Heart left ventricle (tissue), 16 donors: Measurements from ENCODE around the gene NRARP. TPM values are rescaled to one million over a fixed set of nuclear protein-coding genes. Genes with fewer than 3 reads are reported as not detected.

Experiments
- ATAC-seq, 4 donors: fragments of 200-7000 bp; cut with Tn5 transposase; one replicate each; pipeline ENCODE4 v1.9.1; 2020 to 2022; ENCODE audit warnings: moderate library complexity in 4 of 4, mild to moderate bottlenecking in 3 of 4, moderate number of reproducible peaks in 1 of 4
- DNase-seq, 5 donors: peaks; one replicate each; pipeline ENCODE4 v3.0.0-alpha.2; 2020
- H3K27ac ChIP-seq, 12 donors: fragments of 200-600 bp; sonication (generic) in 4 of 12; one replicate each; pipeline versions ENCODE4 v1.5.0 to v1.8.0; 2016 to 2022; ENCODE audit warnings: mild to moderate bottlenecking in 2 of 12
- H3K27me3 ChIP-seq, 9 donors: fragments of 200-600 bp; sonication (generic) in 2 of 9; one replicate each; pipeline versions ENCODE4 v1.5.1 to v1.8.0; 2016 to 2022; ENCODE audit warnings: mild to moderate bottlenecking in 3 of 9
- H3K36me3 ChIP-seq, 9 donors: fragments of 200-600 bp; sonication (generic) in 2 of 9; one replicate each; pipeline versions ENCODE4 v1.5.0 to v1.8.0; 2018 to 2022; ENCODE audit warnings: mild to moderate bottlenecking in 2 of 9
- H3K4me1 ChIP-seq, 12 donors: fragments of 200-600 bp; sonication (generic) in 4 of 12; one replicate each; pipeline versions ENCODE4 v1.5.0 to v1.8.0; 2016 to 2022; ENCODE audit warnings: mild to moderate bottlenecking in 3 of 12
- H3K4me3 ChIP-seq, 12 donors: fragments of 200-600 bp; sonication (generic) in 4 of 12; one replicate each; pipeline versions ENCODE4 v1.5.0 to v1.8.0; 2017 to 2022; ENCODE audit warnings: mild to moderate bottlenecking in 9 of 12, moderate library complexity in 4 of 12
- H3K9me3 ChIP-seq, 12 donors: fragments of 200-600 bp; sonication (generic) in 4 of 12; one replicate each; pipeline versions ENCODE4 v1.5.0 to v1.8.0; 2016 to 2022; ENCODE audit warnings: mild to moderate bottlenecking in 1 of 12
- CTCF ChIP-seq, 12 donors: fragments of 200-600 bp; sonication (generic) in 4 of 12; IDR thresholded peaks; one replicate each; pipeline versions ENCODE4 v1.5.0 to v1.8.0; 2018 to 2022; ENCODE audit warnings: antibody characterized with exemption in 12 of 12, mild to moderate bottlenecking in 5 of 12
- POLR2A ChIP-seq, 2 donors: fragments of 450-650 bp; IDR thresholded peaks; one replicate each; pipeline ENCODE4 v1.6.1; 2017; ENCODE audit warnings: antibody characterized with exemption in 2 of 2, mild to moderate bottlenecking in 2 of 2, moderate library complexity in 2 of 2
- WGBS, 4 donors: extraction: QIAGEN DNeasy Blood & Tissue Kit in 2 of 4; methylation state at CpG; one replicate each; pipeline versions ENCODE4 v1.1.5 to v1.1.7; 2013 to 2018; 5-methylcytosine and 5-hydroxymethylcytosine counted together
- intact Hi-C, 10 donors: fragments of 100-400 bp; cut with DNase I; formaldehyde crosslinking; loops; one replicate each; pipeline versions ENCODE4 v1.11.1 to v1.14.2; 2022
- polyA plus RNA-seq, 2 donors: library from polyadenylated mRNA; stranded (reverse); fragments of 200-250 nt; gene quantifications; one replicate each; pipeline ENCODE4 v1.2.3, GENCODE V29; 2013
- total RNA-seq, 9 donors: library from RNA; depleted of rRNA in 2 of 9; stranded (reverse); fragments of >200 nt in 2 of 9; fragmentation: NEBNext Ultra II Directional in 3 of 9; extraction: Animal tissue kit (Norgen Biotek cat#: 25700) in 3 of 9; gene quantifications; one replicate each; pipeline versions ENCODE4 v1.1.0 to v1.2.4, GENCODE V29; 2016 to 2023
- donor health status: ischemic (EF 13 %, LVEDD 7.1; RV severe dilation, severe dysfunction).
- donor health status: healthy with polysubstance abuse.
- donor health status: DM: no; HTN: yes; CAD: no.
- donor health status: DM: no; HTN: no; CAD: no.
- donor health status: ischemic (EF 25% LVEDD 6.9; RV normal size, moderate dysfunction).
- donor health status: ischemic (EF 25% LVEDD 5.7; RV mildly dilated, moderate dysfunction).
- donor health status: healthy.
- donor health status: DM: yes; HTN: yes; CAD: no.
- donor health status: ischemic (EF 35%, LVEDD 5.7; RV mildly dilated, moderate dysfunction).
- donor health status: nonischemic (EF 11% LVEDD 7.7; RV severe dilation, severe dysfunction).
- donor health status: DM: yes; HTN: yes; CAD: no.
- donor health status: PGD.
- donor health status: ischemic (EF 29% LVEDD 5.4; RV normal size, mild dysfunction).
- donor health status: nonischemic (EF 23%, LVEDD 6.1; RV moderate dilation, normal function).

NRARP gene
- total and polyA plus RNA-seq, 11 donors = 1.6 to 15.8 (median 9.3) TPM

GRCh38 chr9:137280474-137281344 is 21.4 kb downstream of the NRARP start:
- Histone ChIP-seq H3K27ac (peak overlapping the region in 1 of 12 donors; percentile 24), H3K36me3 (peaks cover 0 to 20% (median 17%) of the 10 kb centered on the region in 9 donors), H3K4me3 (peak overlapping the region in 5 of 12 donors; percentile 4 to 26 (median 24)), H3K9me3 (peaks cover 0 to 8% (median 0%) of the 10 kb centered on the region in 12 donors), H3K27me3 (no peaks in the 10 kb centered on the region), H3K4me1 (peaks cover 6 to 66% (median 32%) of the 10 kb centered on the region in 12 donors)
- intact Hi-C loops = loop anchor here in 3 of 10 donors (5.0 to 10.0 kb wide), 2 partner anchors 127 to 244 kb away; no protein-coding TSS in a partner anchor
- WGBS, 4 donors = 44 to 70% (median 52%) methylated on average over 70 to 85 of the region's 85 CpGs
- ATAC-seq (no peak), DNase-seq (peak; percentile 23 to 72 (median 44))
- TF ChIP-seq CTCF (IDR thresholded peaks at IDR 0.05) = peak in 11 of 12 donors; percentile 21 to 64 (median 41)
- no peak for TF ChIP-seq POLR2A (IDR thresholded peaks at IDR 0.05)

- TF ChIP-seq POLR2A (IDR thresholded peaks at IDR 0.05) = no peak
- no peak for TF ChIP-seq CTCF (IDR thresholded peaks at IDR 0.05)
- peak in 3 of 5 donors; percentile 16 to 33 (median 29) for DNase-seq
- Histone ChIP-seq H3K9me3 (peaks cover 0 to under 1% (median 0%) of the 10 kb centered on the region in 12 donors), H3K36me3 (peaks cover 0 to 20% (median 17%) of the 10 kb centered on the region in 9 donors), H3K4me1 (peaks cover 6 to 73% (median 38%) of the 10 kb centered on the region in 12 donors), H3K27ac (no peak overlapping the region), H3K27me3 (no peaks in the 10 kb centered on the region), H3K4me3 (no peak overlapping the region)
- 83 to 93% (median 90%) methylated on average over 35 to 41 of the region's 41 CpGs for WGBS, 4 donors
- intact Hi-C loops = loop anchor here in 3 of 10 donors (5.0 to 10.0 kb wide), 2 partner anchors 127 to 245 kb away; no protein-coding TSS in a partner anchor
- no peak for ATAC-seq
Observed at GRCh38 chr9:137279741-137280473, 22.2 kb downstream of the NRARP start.

GRCh38 chr9:137278721-137279711 is 23.1 kb downstream of the NRARP start:
- ATAC-seq = no peak
- peak in 4 of 5 donors; percentile 20 to 66 (median 36) for DNase-seq
- Histone ChIP-seq H3K27me3 (no peaks in the 10 kb centered on the region), H3K36me3 (peaks cover 0 to 20% (median 18%) of the 10 kb centered on the region in 9 donors), H3K9me3 (no peaks in the 10 kb centered on the region), H3K27ac (peak overlapping the region; percentile 83 to 100 (median 98)), H3K4me1 (peaks cover 6 to 80% (median 41%) of the 10 kb centered on the region in 12 donors), H3K4me3 (peak overlapping the region; percentile 19 to 71 (median 64))
- intact Hi-C loops = no loop called here
- no peak for TF ChIP-seq POLR2A (IDR thresholded peaks at IDR 0.05)
- 74 to 95% (median 85%) methylated on average over 86 to 139 of the region's 139 CpGs for WGBS, 4 donors
